RWPE1 (cell line): ENCODE results near the gene CFAP90.
A peak's percentile ranks its signal among the peaks of the same experiment; 100 is the strongest.

Source experiments
- CTCF ChIA-PET: fragments of 350-600 bp; sonication (Branson Sonifier 250); formaldehyde crosslinking; extraction: SDS; loops from one replicate; lab custom pipeline; 2021; lab: Yijun Ruan, JAX
- POLR2A ChIA-PET: fragments of 400-600 bp; formaldehyde crosslinking; extraction: SDS; loops from one replicate; lab custom pipeline; 2020; ENCODE audit warnings: antibody characterized with exemption; ENCODE audit not compliant: low non-redundant PET; lab: Yijun Ruan, JAX
- DNase-seq: peaks from one replicate; pipeline ENCODE4 v3.0.0; 2012; ENCODE audit warnings: low spot score
- H3K27ac ChIP-seq: fragments of 450-650 bp; 2 replicates; pipeline ENCODE4 v1.5.1; 2017
- CTCF ChIP-seq: fragments of 450-650 bp; conservative IDR thresholded peaks from 2 replicates; pipeline ENCODE4 v1.5.1; 2017; ENCODE audit warnings: low read depth, mild to moderate bottlenecking

CFAP90 gene

GRCh38 chr5:7884491-7885267 is 33.7 kb upstream of the CFAP90 start:
- no peak for TF ChIP-seq CTCF
- CTCF ChIA-PET = interaction anchor here (0.6 kb wide), 1 partner anchor 898 kb away, joined by 3 read pairs; no protein-coding TSS in a partner anchor
- no peak overlapping the region for H3K27ac ChIP-seq
- no peak for DNase-seq
- POLR2A ChIA-PET = no interaction called here

DNA sequence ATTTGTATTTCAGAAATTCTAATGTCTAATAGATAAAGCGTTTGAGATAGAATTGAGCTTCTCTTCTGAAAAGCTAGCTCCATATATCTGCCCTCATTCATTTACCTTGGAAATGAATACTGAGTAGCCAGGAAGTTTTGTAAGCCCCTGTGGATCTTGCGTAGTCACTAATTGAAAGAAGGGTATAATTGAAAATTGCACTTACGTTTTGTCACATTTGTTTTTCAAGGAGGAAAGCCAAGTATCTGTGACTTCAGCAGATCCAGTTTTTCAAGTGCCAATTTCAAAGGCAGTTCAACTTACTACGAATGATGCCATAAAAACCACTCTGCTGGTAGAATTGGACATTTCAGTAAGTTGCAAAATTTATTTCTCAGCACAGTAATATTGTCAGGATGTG is 32.0 kb upstream of the CFAP90 start:
- ChIA-PET CTCF (no interaction called here), POLR2A (no interaction called here)
- no peak for DNase-seq
- no peak overlapping the region for H3K27ac ChIP-seq
- TF ChIP-seq CTCF = no peak

DNA sequence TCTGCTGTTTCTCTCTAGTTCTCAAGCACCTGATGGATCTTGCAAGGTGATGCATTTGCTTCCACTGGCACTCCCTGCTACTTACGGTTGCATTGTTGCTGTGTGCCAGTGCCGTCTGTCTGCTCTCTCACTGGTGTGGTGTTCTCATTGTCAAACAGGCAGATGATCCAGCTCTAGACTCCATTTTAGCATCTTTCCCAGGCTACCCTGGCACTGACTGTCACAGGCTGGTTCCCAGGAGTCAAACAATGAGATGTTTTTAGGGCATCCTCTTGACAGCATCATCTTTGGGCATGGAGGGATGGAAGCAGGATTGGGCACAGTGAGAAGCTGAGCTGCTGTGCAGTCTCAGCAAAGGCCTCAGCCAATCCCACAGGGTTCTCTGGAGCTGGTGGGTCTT is 30.9 kb upstream of the CFAP90 start:
- ChIA-PET POLR2A (no interaction called here), CTCF (interaction anchor here (0.6 to 1.5 kb wide), 2 partner anchors 9 to 104 kb away, joined by 3 read pairs; no protein-coding TSS in a partner anchor)
- no peak overlapping the region for H3K27ac ChIP-seq
- DNase-seq = no peak
- TF ChIP-seq CTCF = no peak

DNA sequence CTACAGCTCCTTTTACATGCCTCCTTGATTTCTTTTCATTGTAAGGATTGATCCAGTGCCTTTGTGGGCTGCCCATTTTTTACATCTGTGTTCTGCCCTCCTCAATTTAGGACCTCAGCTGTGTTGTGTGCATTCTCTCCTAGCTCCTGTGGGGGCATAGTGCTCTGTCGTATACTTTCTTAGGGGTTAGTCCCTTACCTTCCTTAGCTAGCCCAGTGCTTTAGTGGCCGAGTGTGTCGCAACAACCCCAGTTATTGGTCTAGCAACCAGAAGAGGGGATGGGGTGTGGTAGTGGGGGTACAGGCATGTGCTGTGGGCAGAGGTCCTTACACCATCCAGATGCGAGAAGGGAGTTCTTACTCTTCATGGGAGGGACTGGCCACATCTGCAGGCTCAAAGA is 30.2 kb upstream of the CFAP90 start:
- ChIA-PET CTCF (interaction anchor here (1.5 kb wide), 1 partner anchor 8 kb away, joined by 3 read pairs; no protein-coding TSS in a partner anchor), POLR2A (no interaction called here)
- no peak for DNase-seq
- no peak overlapping the region for H3K27ac ChIP-seq
- TF ChIP-seq CTCF = no peak

DNA sequence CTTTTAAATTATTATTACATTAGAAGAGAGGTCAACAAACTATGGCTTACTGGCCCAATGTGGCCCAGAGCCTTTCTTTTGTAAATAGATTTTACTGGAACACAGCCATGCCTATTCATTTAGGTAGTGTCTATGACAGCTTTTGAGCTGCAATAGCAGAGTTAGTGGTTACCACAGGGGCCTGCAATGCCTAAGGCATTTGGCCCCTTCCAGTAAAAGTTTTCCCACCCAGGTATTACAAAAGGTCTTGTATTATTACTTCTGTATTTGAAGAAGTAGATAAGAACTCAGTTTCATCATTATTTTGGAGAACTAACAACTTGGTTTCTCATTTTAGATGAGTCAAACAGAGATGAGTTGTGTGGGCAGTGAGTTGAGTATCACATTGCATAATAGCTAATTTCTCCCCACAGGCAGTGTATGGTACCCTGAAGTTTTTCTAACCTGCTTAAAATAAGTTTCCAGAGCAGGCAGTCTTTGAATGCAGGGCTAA is 27.5 kb upstream of the CFAP90 start:
- no peak for TF ChIP-seq CTCF
- DNase-seq = peak; percentile 13
- no peak overlapping the region for H3K27ac ChIP-seq
- CTCF ChIA-PET = interaction anchor here (1.4 kb wide), 1 partner anchor 9 kb away, joined by 4 read pairs; no protein-coding TSS in a partner anchor
- POLR2A ChIA-PET = no interaction called here

GRCh38 chr5:7877851-7878250 is 26.9 kb upstream of the CFAP90 start:
- ChIA-PET POLR2A (no interaction called here), CTCF (interaction anchor here (1.4 kb wide), 1 partner anchor 9 kb away, joined by 4 read pairs; no protein-coding TSS in a partner anchor)
- H3K27ac ChIP-seq = no peak overlapping the region
- no peak for TF ChIP-seq CTCF
- no peak for DNase-seq
